SH-SY5Y (cell line): ENCODE results near the gene OVOL3.

Source experiments
- GATA2 ChIP-seq: IDR thresholded peaks from 2 replicates; pipeline ENCODE4 v1.6.1; 2011; ENCODE audit warnings: mild to moderate bottlenecking, low read depth, low read length
- GATA3 ChIP-seq: IDR thresholded peaks from 2 replicates; pipeline ENCODE4 v1.6.1; 2011; ENCODE audit warnings: low read depth, mild to moderate bottlenecking, low read length, moderate library complexity

GRCh38 chr19:36084231-36085009 lies 26.5 kb upstream of the OVOL3 start:
- no peak for TF ChIP-seq GATA2
- TF ChIP-seq GATA3, result no peak
